Testis (tissue), 2 donors: ENCODE data around the gene B3GLCT.

Experiments used
- POLR2A ChIP-seq: fragments of 450-650 bp; IDR thresholded peaks from one replicate; pipeline ENCODE4 v1.6.1; 2017; ENCODE audit warnings: antibody characterized with exemption, mild to moderate bottlenecking, moderate library complexity
- TF ChIP-seq, protein P1 (sequence below), 3 experiments: fragments of 450-650 bp in 2 of 3; fragments of 200-600 bp in 1 of 3; sonication (generic) in 1 of 3; IDR thresholded peaks; one replicate each; pipeline ENCODE4 v1.5.1; 2016 to 2019; ENCODE audit warnings: antibody characterized with exemption in 3 of 3, mild to moderate bottlenecking in 2 of 3, moderate library complexity in 1 of 3

- TF ChIP-seq, protein P1, sequence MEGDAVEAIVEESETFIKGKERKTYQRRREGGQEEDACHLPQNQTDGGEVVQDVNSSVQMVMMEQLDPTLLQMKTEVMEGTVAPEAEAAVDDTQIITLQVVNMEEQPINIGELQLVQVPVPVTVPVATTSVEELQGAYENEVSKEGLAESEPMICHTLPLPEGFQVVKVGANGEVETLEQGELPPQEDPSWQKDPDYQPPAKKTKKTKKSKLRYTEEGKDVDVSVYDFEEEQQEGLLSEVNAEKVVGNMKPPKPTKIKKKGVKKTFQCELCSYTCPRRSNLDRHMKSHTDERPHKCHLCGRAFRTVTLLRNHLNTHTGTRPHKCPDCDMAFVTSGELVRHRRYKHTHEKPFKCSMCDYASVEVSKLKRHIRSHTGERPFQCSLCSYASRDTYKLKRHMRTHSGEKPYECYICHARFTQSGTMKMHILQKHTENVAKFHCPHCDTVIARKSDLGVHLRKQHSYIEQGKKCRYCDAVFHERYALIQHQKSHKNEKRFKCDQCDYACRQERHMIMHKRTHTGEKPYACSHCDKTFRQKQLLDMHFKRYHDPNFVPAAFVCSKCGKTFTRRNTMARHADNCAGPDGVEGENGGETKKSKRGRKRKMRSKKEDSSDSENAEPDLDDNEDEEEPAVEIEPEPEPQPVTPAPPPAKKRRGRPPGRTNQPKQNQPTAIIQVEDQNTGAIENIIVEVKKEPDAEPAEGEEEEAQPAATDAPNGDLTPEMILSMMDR (IDR thresholded peaks at IDR 0.05), result no peak
- TF ChIP-seq POLR2A, result no peak
These were observed 14.0 kb downstream of the B3GLCT start for GRCh38 chr13:31213651-31214289.
